ENCODE measurements around the gene KIAA1549. TPM values are rescaled to one million over a fixed set of nuclear protein-coding genes. Genes with fewer than 3 reads are reported as not detected.

The KIAA1549 gene
- total and polyA plus RNA-seq, 10 of the 15 experiments (the other 5 are each of a cell fraction or from before 2014, with no cell fraction given): 0.02 to 0.82 (median 0.22) TPM

GRCh38 chr7:138797715-138798320, 183.4 kb downstream of the KIAA1549 start, which contains the start of the genes ATP6V0A4 and TMEM213:
Gene ATP6V0A4 (minus strand): TSS chr7:138798196. CDS start chr7:138771247, 26,949 bp downstream.
Gene TMEM213 (plus strand): TSS chr7:138797994. CDS start chr7:138798105, 111 bp downstream.
- FAIRE-seq (no peak), ATAC-seq (no peak), DNase-seq (ENCODE audit: low read depth, low spot score) (no peak)
- intact Hi-C loops (cut with micrococcal nuclease; ENCODE audit: unreplicated experiment): no loop called here
- CTCF ChIA-PET: no interaction called here
- Histone ChIP-seq H3K9me3 (replicated peaks; ENCODE audit: control insufficient read depth, insufficient read depth, low read length) (no peaks in the 10 kb centered on the region), H3K79me2 (ENCODE audit: control insufficient read depth, insufficient read depth, low read length) (no peaks in the 10 kb centered on the region), H3K4me2 (ENCODE audit: control insufficient read depth, insufficient read depth) (no peak within 1 kb of the TSS), H2AFZ (ENCODE audit: control insufficient read depth, low read depth, low read length) (no peak within 1 kb of the TSS), H4K20me1 (ENCODE audit: control insufficient read depth, insufficient read depth) (no peaks in the 10 kb centered on the region), H3K36me3 (ENCODE audit: control insufficient read depth in 2 of 2, insufficient read depth in 2 of 2, low read length in 1 of 2) (no peaks in the 10 kb centered on the region), H3K27me3 (replicated peaks in 1 of 2; ENCODE audit: control insufficient read depth in 2 of 2, insufficient read depth in 2 of 2, low read length in 1 of 2) (no peaks in the 10 kb centered on the region), H3K27ac (ENCODE audit: control insufficient read depth, insufficient read depth) (no peak within 1 kb of the TSS), H3K9ac (ENCODE audit: control insufficient read depth, insufficient read depth, low read length) (no peak within 1 kb of the TSS), H3K4me3 (no peak within 1 kb of the TSS), H3K4me1 (ENCODE audit: control insufficient read depth, insufficient read depth, low read length) (no peaks in the 10 kb centered on the region)
- TF ChIP-seq SREBF2 (IDR thresholded peaks at IDR 0.05; ENCODE audit: low read length) (no peak), KLF5 (IDR thresholded peaks at IDR 0.05; ENCODE audit: partially characterized antibody) (no peak), RB1 (IDR thresholded peaks at IDR 0.05; ENCODE audit: borderline replicate concordance) (no peak), PRDM15 (CRISPR knock-in tag; IDR thresholded peaks at IDR 0.05) (no peak), E4F1 (IDR thresholded peaks at IDR 0.05; ENCODE audit: borderline replicate concordance, partially characterized antibody) (no peak), PAX5 (IDR thresholded peaks at IDR 0.05; ENCODE audit: borderline replicate concordance, low read depth, low read length) (no peak), CHD2 (IDR thresholded peaks at IDR 0.05; ENCODE audit: borderline replicate concordance, low read depth, low read length) (no peak), NR2F1 (conservative IDR thresholded peaks at IDR 0.05) (no peak), NFIC (IDR thresholded peaks at IDR 0.05; ENCODE audit: low read depth, low read length) (no peak), MAX (IDR thresholded peaks at IDR 0.05; ENCODE audit: low read depth, low read length) (no peak), MYC (IDR thresholded peaks at IDR 0.05; ENCODE audit: insufficient read depth, insufficient read length, insufficient replicate concordance, low read length, severe bottlenecking) (no peak), EGR1 (IDR thresholded peaks at IDR 0.05; ENCODE audit: borderline replicate concordance in 1 of 2, low read depth in 2 of 2, low read length in 2 of 2) (no peak), SRF (IDR thresholded peaks at IDR 0.05; ENCODE audit: low read depth in 2 of 2, low read length in 2 of 2) (no peak), ASH2L (IDR thresholded peaks at IDR 0.05; ENCODE audit: borderline replicate concordance, low read depth) (no peak), STAT1 (conservative IDR thresholded peaks at IDR 0.05) (no peak), WRNIP1 (IDR thresholded peaks at IDR 0.05; ENCODE audit: borderline replicate concordance, low read depth, low read length) (no peak), SUZ12 (IDR thresholded peaks at IDR 0.05; ENCODE audit: unreplicated experiment) (no peak), ZNF24 (IDR thresholded peaks at IDR 0.05) (no peak), CBX3 (IDR thresholded peaks at IDR 0.05; ENCODE audit: borderline replicate concordance, low read depth) (no peak)
- in situ Hi-C loops (cut with MboI): no loop called here
- POLR2A ChIA-PET: interaction anchor here (0.6 kb wide), 1 partner anchor 36 kb away, joined by 4 read pairs; no protein-coding TSS in a partner anchor
- no TSS peak for BruUV-seq (replicated peaks)
- RAD21 ChIA-PET (ENCODE audit: unreplicated experiment): no interaction called here
- SMC1A ChIA-PET (ENCODE audit: uncharacterized antibody, unreplicated experiment): no interaction called here
- WGBS (ENCODE audit: insufficient coverage, insufficient replicate concordance, low lambda C conversion rate, missing lambda C conversion rate): 26% methylated on average over 13 of the region's 14 CpGs
